Glutamatergic neuron (in vitro differentiated cells): ENCODE measurements around the gene LRRC51. TPM values are rescaled to one million over a fixed set of nuclear protein-coding genes. Genes with fewer than 3 reads are reported as not detected.

ENCODE experiments used
- DNase-seq: peaks from one replicate; pipeline ENCODE4 v3.0.0; 2022
- H3K27ac Mint-ChIP-seq: one replicate; pipeline ENCODE4 v1.8.0; 2020; ENCODE audit warnings: mild to moderate bottlenecking, mixed read lengths, inconsistent platforms; ENCODE audit not compliant: unreplicated experiment
- H3K27me3 Mint-ChIP-seq: one replicate; pipeline ENCODE4 v1.8.0; 2020; ENCODE audit warnings: mild to moderate bottlenecking, moderate library complexity, mixed read lengths, inconsistent platforms; ENCODE audit not compliant: unreplicated experiment
- H3K36me3 Mint-ChIP-seq: one replicate; pipeline ENCODE4 v1.8.0; 2020; ENCODE audit warnings: mild to moderate bottlenecking, mixed read lengths, inconsistent platforms; ENCODE audit not compliant: unreplicated experiment
- H3K4me1 Mint-ChIP-seq: one replicate; pipeline ENCODE4 v1.8.0; 2020; ENCODE audit warnings: mild to moderate bottlenecking, low read depth, mixed read lengths, inconsistent platforms; ENCODE audit not compliant: unreplicated experiment
- H3K4me3 Mint-ChIP-seq: one replicate; pipeline ENCODE4 v1.8.0; 2020; ENCODE audit warnings: mild to moderate bottlenecking, mixed read lengths, inconsistent platforms; ENCODE audit not compliant: unreplicated experiment
- H3K9me3 Mint-ChIP-seq: one replicate; pipeline ENCODE4 v1.8.0; 2020; ENCODE audit warnings: mild to moderate bottlenecking, moderate library complexity, mixed read lengths, inconsistent platforms; ENCODE audit not compliant: unreplicated experiment
- long read RNA-seq: library from polyadenylated mRNA; unstranded; transcript quantifications from one replicate; pipeline ENCODE4 v2.0.0, GENCODE V29; 2020; ENCODE audit not compliant: unreplicated experiment
- total RNA-seq: library from RNA; stranded (reverse); fragmentation: NEBNext Ultra II Directional; extraction: Animal tissue kit (Norgen Biotek cat#: 25700); gene quantifications from one replicate; pipeline ENCODE4 v1.2.1, GENCODE V29; 2021; ENCODE audit not compliant: unreplicated experiment
- TF ChIP-seq, protein P1 (sequence below): fragments of 200-600 bp; sonication (generic); IDR thresholded peaks from one replicate; pipeline ENCODE4 v1.5.0; 2021; ENCODE audit not compliant: partially characterized antibody, unreplicated experiment

Gene LRRC51
- 8.3 TPM for total RNA-seq
- long read RNA-seq: 0 reads

DNA sequence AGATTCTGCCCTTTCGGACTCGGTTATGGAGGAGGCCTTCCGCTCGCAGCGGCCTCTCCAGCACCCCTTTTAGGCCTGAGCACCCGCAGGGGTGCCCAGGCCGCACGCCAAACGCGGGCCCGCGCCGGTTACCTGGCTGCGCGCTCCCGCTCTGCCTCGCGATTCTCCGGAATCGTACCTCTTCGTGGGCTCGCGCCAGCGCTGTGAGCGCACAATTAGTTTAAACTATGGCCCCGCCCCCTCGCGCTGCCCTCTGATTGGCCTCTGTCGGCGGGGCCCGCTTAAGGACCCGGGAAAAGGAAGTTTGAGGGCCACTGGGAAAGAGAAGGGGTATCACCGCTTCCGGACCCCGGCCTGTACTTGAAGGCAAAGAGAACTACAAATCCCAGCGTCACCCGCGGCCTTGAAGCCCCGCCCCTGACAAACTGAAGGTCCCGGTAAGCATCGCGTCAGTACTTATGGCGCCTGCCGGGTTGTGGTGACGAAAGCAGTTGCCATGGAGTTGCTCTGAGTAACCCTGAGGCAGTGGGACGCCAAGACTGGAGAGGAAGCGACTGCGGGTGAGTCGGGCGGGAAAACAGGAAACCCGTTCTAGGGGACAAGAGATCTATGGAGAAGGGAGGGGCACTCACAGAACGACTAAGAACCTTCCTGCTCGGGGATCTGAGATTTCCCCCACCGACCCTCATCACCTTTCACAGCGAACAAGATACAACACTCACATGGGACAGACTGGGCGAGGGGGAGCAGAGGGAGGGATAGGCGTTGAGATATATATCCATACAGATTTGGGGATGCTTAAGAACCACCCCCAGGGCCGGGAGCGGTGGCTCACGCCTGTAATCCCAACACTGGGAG, at the start of gene LRRC51, which contains the start of gene NUMA1:
Gene LRRC51 (plus strand): TSS at position 525 of the 858 bp plus-strand sequence. CDS start 8,234 bp downstream, outside the sequence.
Gene NUMA1 (minus strand): TSS at position 217 of the 858 bp plus-strand sequence. CDS start 44,599 bp downstream, outside the sequence.
- Mint-ChIP-seq H3K9me3 (peaks cover 9% of the 10 kb centered on the region), H3K4me3 (peak within 1 kb of the TSS; percentile 89), H3K4me1 (peaks cover 11% of the 10 kb centered on the region), H3K27ac (peak within 1 kb of the TSS; percentile 83), H3K27me3 (peaks cover 5% of the 10 kb centered on the region), H3K36me3 (no peaks in the 10 kb centered on the region)
- DNase-seq: peak; percentile 96
- TF ChIP-seq, protein P1, sequence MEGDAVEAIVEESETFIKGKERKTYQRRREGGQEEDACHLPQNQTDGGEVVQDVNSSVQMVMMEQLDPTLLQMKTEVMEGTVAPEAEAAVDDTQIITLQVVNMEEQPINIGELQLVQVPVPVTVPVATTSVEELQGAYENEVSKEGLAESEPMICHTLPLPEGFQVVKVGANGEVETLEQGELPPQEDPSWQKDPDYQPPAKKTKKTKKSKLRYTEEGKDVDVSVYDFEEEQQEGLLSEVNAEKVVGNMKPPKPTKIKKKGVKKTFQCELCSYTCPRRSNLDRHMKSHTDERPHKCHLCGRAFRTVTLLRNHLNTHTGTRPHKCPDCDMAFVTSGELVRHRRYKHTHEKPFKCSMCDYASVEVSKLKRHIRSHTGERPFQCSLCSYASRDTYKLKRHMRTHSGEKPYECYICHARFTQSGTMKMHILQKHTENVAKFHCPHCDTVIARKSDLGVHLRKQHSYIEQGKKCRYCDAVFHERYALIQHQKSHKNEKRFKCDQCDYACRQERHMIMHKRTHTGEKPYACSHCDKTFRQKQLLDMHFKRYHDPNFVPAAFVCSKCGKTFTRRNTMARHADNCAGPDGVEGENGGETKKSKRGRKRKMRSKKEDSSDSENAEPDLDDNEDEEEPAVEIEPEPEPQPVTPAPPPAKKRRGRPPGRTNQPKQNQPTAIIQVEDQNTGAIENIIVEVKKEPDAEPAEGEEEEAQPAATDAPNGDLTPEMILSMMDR: no peak

DNA sequence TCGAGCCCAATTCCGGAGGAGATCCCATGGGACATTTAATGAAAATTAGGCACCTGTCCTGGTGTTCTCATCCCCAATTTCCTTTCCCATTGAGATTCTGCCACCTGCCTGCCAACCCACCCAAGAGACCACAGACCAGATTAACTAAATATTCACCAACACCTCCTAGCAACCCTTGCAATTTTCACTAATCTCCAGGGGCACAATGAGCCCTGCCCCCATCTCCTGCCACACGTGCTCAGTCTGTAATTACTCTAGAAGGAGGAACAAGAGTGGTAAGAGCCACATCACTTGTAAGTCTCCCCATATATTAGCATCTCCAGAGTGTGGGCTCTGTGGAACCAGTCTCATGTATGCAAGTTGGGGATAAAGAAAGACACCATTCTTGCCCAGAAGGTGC, 44.0 kb upstream of the LRRC51 start:
- H3K27ac Mint-ChIP-seq: no peak overlapping the region
- H3K9me3 Mint-ChIP-seq: no peaks in the 10 kb centered on the region
- no peaks in the 10 kb centered on the region for H3K36me3 Mint-ChIP-seq
- TF ChIP-seq, protein P1: no peak
- no peak for DNase-seq
- no peak overlapping the region for H3K4me3 Mint-ChIP-seq
- peaks cover 2% of the 10 kb centered on the region for H3K27me3 Mint-ChIP-seq
- H3K4me1 Mint-ChIP-seq: peaks cover 17% of the 10 kb centered on the region

DNA sequence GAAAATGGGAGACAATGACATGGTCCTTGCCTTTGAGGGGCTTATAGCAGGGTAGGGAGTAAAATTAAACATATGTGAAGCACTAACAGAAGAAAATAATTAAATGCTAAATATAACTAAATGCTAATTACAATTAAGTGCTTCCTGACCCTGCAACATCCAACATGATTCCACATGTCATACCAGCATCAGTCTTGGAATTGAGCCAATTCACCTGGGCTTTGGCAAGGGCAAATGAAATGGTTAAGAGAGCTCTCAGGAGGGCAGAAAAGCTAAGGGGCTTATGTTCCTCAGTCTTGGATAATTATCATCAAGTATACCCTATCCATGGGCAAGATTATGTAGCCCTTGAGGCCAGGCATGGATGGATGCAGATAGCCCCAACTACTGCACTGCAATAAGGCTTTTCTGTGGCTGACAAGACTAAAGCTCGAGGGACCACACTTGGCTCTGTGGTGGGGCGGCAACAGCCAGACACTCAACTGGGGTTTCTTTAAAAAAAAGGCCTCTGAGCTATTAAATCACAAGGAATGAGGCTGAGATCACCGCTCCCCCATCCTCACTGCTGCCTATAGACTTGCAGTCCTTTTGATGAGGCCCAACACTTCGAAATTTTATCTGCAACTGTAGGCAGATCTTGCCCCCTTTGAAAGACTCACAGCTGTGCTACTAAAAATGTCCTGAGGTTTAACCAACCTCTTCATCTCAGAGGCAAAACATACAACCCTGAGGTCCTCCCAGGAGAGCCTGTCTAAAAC, 42.9 kb upstream of the LRRC51 start:
- no peaks in the 10 kb centered on the region for H3K36me3 Mint-ChIP-seq
- peaks cover 3% of the 10 kb centered on the region for H3K9me3 Mint-ChIP-seq
- peak overlapping the region; percentile 65 for H3K27ac Mint-ChIP-seq
- peaks cover 2% of the 10 kb centered on the region for H3K27me3 Mint-ChIP-seq
- no peak overlapping the region for H3K4me3 Mint-ChIP-seq
- peaks cover 24% of the 10 kb centered on the region for H3K4me1 Mint-ChIP-seq
- DNase-seq: no peak
- TF ChIP-seq, protein P1: no peak

DNA sequence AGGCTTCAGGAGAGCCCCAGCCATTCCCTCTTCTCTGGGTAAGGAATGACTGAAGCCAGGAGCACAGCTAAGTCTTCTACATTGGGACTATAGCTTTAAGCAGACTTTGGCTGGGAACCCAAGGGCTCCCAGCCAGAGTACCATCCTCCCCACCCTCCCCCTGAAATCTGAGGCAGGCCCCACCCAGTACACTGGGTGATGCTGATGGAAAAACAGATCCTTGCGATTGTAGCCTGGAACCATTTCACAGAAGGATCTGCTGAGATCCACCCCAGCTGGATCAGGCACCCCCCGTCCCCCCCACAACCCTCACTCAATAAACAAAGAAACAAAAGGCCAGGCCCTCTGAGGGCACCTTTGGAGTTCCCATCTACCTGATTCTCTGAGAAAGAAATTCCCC, 42.2 kb upstream of the LRRC51 start:
- DNase-seq: no peak
- no peaks in the 10 kb centered on the region for H3K36me3 Mint-ChIP-seq
- TF ChIP-seq, protein P1: no peak
- H3K9me3 Mint-ChIP-seq: peaks cover 3% of the 10 kb centered on the region
- H3K27ac Mint-ChIP-seq: peak overlapping the region; percentile 65
- H3K27me3 Mint-ChIP-seq: peaks cover 2% of the 10 kb centered on the region
- H3K4me1 Mint-ChIP-seq: peaks cover 24% of the 10 kb centered on the region
- H3K4me3 Mint-ChIP-seq: no peak overlapping the region
